MCF 10A (cell line): ENCODE data around the gene TLCD1. TPM values are rescaled to one million over a fixed set of nuclear protein-coding genes. Genes with fewer than 3 reads are reported as not detected.

Experiments
- BruUV-seq: library from RNA; stranded (reverse); fragments of 400-500 nt; replicated peaks from 2 replicates; lab custom pipeline; 2021; lab: Mats Ljungman, UMichigan
- CTCF ChIA-PET: fragments of 300-600 bp; sonication (Branson Sonifier 250); formaldehyde crosslinking; extraction: SDS; loops from one replicate; lab custom pipeline; 2021; ENCODE audit warnings: antibody characterized with exemption, inconsistent platforms; lab: Yijun Ruan, JAX
- POLR2A ChIA-PET: fragments of 300-600, 350-650 bp; sonication (Branson Sonifier 250); formaldehyde crosslinking; extraction: SDS; loops from one replicate; lab custom pipeline; 2020; ENCODE audit warnings: antibody characterized with exemption, inconsistent platforms; lab: Yijun Ruan, JAX
- DNase-seq: peaks from one replicate; pipeline ENCODE4 v3.0.0-alpha.2; 2018; ENCODE audit not compliant: unreplicated experiment
- H3K27ac Mint-ChIP-seq: one replicate; pipeline ENCODE4 v1.8.0; 2022; ENCODE audit warnings: mild to moderate bottlenecking, low read depth, mixed read lengths; ENCODE audit not compliant: unreplicated experiment
- H3K27me3 Mint-ChIP-seq: one replicate; pipeline ENCODE4 v1.8.0; 2022; ENCODE audit warnings: mixed read lengths; ENCODE audit not compliant: insufficient read depth, unreplicated experiment
- H3K36me3 Mint-ChIP-seq: one replicate; pipeline ENCODE4 v1.8.0; 2022; ENCODE audit warnings: mild to moderate bottlenecking, moderate library complexity, mixed read lengths; ENCODE audit not compliant: insufficient read depth, unreplicated experiment
- H3K4me1 Mint-ChIP-seq: one replicate; pipeline ENCODE4 v1.8.0; 2022; ENCODE audit warnings: mixed read lengths; ENCODE audit not compliant: insufficient read depth, unreplicated experiment
- H3K4me3 Mint-ChIP-seq: one replicate; pipeline ENCODE4 v1.8.0; 2022; ENCODE audit warnings: mild to moderate bottlenecking, moderate library complexity, mixed read lengths; ENCODE audit not compliant: unreplicated experiment
- H3K9me3 Mint-ChIP-seq: one replicate; pipeline ENCODE4 v1.8.0; 2022; ENCODE audit warnings: mixed read lengths; ENCODE audit not compliant: unreplicated experiment
- CTCF ChIP-seq: fragments of 200-600 bp; IDR thresholded peaks from one replicate; pipeline ENCODE4 v1.8.0; 2022; ENCODE audit warnings: antibody characterized with exemption, mild to moderate bottlenecking; ENCODE audit not compliant: unreplicated experiment
- intact Hi-C: fragments of 100-400 bp; cut with micrococcal nuclease; formaldehyde crosslinking; loops from 2 replicates; pipeline ENCODE4 v1.14.1; 2022
- total RNA-seq: library from RNA; stranded (reverse); gene quantifications from 2 replicates; pipeline ENCODE4 v1.2.3, GENCODE V29; 2022

The TLCD1 gene
- total RNA-seq, 1 experiment from 2014 or later, result 18.7 TPM

DNA sequence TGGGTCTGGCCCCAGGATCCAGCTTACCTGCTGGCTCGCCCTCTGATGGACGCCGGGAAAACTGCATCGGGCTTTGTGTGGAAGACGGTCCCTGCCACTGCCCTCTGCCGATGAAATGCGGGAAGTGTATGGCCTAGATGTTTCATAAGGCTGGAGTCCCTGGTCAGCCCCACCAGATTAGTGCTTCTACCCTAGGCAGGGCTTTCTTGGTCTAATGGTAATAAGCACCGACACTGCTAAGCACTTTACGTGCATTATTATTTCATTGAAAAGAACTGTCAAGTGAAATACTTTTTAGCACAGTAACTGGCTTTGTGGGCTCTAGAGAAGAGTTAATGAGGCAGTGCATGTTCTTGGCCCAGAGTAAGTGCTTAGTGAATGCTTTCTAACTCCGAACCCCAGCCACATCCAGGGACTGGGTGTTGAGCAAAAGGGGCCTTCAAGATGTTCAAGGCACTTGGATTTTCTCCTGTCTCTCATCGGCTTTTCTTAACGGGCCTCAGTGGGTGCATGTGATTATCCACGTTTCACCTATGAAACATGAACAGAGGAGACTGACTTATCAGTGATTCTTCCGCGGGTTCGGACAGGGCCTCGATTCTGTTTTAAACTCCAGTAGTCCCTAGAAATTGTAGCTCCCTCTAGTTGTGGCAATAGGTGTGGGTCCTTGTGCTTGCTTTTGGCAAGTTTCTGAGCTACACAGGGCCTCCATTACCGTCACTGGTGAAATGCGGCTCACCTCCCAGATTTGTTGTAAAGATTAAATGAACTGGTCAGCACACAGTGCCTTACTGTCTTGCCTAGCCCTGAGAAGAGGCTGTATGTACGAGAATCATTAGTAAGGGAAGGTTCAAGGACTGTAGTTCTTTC is 24.4 kb upstream of the TLCD1 start:
- peak; percentile 99 for TF ChIP-seq CTCF
- peaks cover 13% of the 10 kb centered on the region for H3K4me1 Mint-ChIP-seq
- ChIA-PET CTCF (interaction anchor here (0.5 to 15.1 kb wide), 22 partner anchors 10 to 327 kb away, joined by 3 to 365 read pairs (median 4); partner anchors contain the start of genes NEK8, RPL23A and TLCD1), POLR2A (interaction anchor here (0.6 to 17.3 kb wide), 14 partner anchors 11 to 201 kb away, joined by 3 to 1135 read pairs (median 4); partner anchors contain the start of genes FAM222B, NEK8, PHF12 and RPL23A)
- H3K27me3 Mint-ChIP-seq, result no peaks in the 10 kb centered on the region
- H3K27ac Mint-ChIP-seq, result no peak overlapping the region
- no peak overlapping the region for H3K4me3 Mint-ChIP-seq
- intact Hi-C loops, result loop anchor here (1.0 kb wide), 1 partner anchor 23 kb away; no protein-coding TSS in a partner anchor
- H3K36me3 Mint-ChIP-seq, result peaks cover 86% of the 10 kb centered on the region
- TSS peak; percentile 26 for BruUV-seq
- DNase-seq, result peak; percentile 94
- H3K9me3 Mint-ChIP-seq, result no peaks in the 10 kb centered on the region

DNA sequence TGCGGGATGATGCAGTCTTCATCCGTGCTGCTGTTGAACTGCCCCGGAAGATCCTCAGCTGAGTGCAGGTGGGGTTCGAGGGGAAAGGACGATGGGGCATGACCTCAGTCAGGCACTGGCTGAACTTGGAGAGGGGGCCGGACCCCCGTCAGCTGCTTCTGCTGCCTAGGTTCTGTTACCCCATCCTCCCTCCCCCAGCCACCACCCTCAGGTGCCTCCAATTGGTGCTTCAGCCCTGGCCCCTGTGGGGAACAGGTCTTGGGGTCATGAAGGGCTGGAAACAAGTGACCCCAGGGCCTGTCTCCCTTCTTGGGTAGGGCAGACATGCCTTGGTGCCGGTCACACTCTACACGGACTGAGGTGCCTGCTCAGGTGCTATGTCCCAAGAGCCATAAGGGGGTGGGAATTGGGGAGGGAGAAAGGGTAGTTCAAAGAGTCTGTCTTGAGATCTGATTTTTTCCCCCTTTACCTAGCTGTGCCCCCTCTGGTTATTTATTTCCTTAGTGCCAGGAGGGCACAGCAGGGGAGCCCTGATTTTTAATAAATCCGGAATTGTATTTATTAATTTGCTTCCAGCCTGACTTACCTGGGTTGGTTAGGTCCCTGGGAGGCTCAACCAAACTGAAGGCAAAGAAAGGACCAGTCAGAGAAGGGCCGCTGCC is 23.6 kb upstream of the TLCD1 start:
- TF ChIP-seq CTCF, result no peak
- Mint-ChIP-seq H3K9me3 (no peaks in the 10 kb centered on the region), H3K27ac (no peak overlapping the region), H3K27me3 (no peaks in the 10 kb centered on the region), H3K4me1 (peaks cover 13% of the 10 kb centered on the region), H3K36me3 (peaks cover 88% of the 10 kb centered on the region), H3K4me3 (no peak overlapping the region)
- intact Hi-C loops, result loop anchor here (1.0 kb wide), 1 partner anchor 22 kb away; no protein-coding TSS in a partner anchor
- ChIA-PET CTCF (interaction anchor here (0.6 to 15.1 kb wide), 12 partner anchors 9 to 174 kb away, joined by 3 to 365 read pairs (median 4); partner anchors contain the start of genes NEK8, RPL23A and TLCD1), POLR2A (interaction anchor here (0.8 to 17.3 kb wide), 9 partner anchors 19 to 202 kb away, joined by 3 to 1135 read pairs (median 5); partner anchors contain the start of genes FAM222B, FLOT2, NEK8 and PHF12)
- BruUV-seq, result no TSS peak
- DNase-seq, result no peak

DNA sequence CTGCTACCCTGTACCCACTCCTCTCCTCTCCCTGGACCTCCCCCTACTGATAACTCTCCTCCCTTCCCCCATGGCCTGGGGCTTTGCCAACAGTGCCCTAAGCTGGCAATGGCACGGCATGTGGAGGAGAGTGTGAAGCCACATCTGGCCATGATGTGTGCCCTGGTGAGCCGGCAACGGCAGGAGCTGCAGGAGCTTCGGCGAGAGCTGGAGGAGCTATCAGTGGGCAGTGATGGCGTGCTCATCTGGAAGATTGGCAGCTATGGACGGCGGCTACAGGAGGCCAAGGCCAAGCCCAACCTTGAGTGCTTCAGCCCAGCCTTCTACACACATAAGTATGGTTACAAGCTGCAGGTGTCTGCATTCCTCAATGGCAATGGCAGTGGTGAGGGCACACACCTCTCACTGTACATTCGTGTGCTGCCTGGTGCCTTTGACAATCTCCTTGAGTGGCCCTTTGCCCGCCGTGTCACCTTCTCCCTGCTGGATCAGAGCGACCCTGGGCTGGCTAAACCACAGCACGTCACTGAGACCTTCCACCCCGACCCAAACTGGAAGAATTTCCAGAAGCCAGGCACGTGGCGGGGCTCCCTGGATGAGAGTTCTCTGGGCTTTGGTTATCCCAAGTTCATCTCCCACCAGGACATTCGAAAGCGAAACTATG is 23.0 kb upstream of the TLCD1 start:
- ChIA-PET POLR2A (interaction anchor here (1.1 to 17.3 kb wide), 5 partner anchors 22 to 203 kb away, joined by 3 to 1135 read pairs (median 6); partner anchors contain the start of genes FLOT2, NEK8, PHF12 and RPL23A), CTCF (interaction anchor here (0.6 to 15.1 kb wide), 10 partner anchors 9 to 174 kb away, joined by 3 to 365 read pairs (median 4); partner anchors contain the start of genes NEK8, RPL23A and TLCD1)
- Mint-ChIP-seq H3K4me1 (peaks cover 13% of the 10 kb centered on the region), H3K9me3 (no peaks in the 10 kb centered on the region), H3K27ac (peak overlapping the region; percentile 62), H3K36me3 (peaks cover 83% of the 10 kb centered on the region), H3K4me3 (no peak overlapping the region), H3K27me3 (no peaks in the 10 kb centered on the region)
- BruUV-seq, result no TSS peak
- no peak for DNase-seq
- intact Hi-C loops, result no loop called here
- TF ChIP-seq CTCF, result no peak
